Activated CD4-positive, alpha-beta memory T cell treated with anti-CD3 and anti-CD28 coated beads for 36 hours (primary cell): ENCODE data around the gene RTKN. TPM values are rescaled to one million over a fixed set of nuclear protein-coding genes. Genes with fewer than 3 reads are reported as not detected.
"Not testable (repeated sequence)": the region's sequence is repeated elsewhere in the genome, so short reads cannot be mapped to it uniquely, and the experiment has no call there.

Source experiments
- CTCF ChIA-PET: fragments of 350-600 bp; sonication (Branson Sonifier 250); formaldehyde crosslinking; loops from one replicate; lab custom pipeline; 2021; ENCODE audit warnings: antibody characterized with exemption, inconsistent platforms; lab: Charles Lee
- POLR2A ChIA-PET: fragments of 350-600 bp; sonication (Branson Sonifier 250); formaldehyde crosslinking; loops from one replicate; lab custom pipeline; 2021; ENCODE audit warnings: antibody characterized with exemption; lab: Charles Lee
- DNase-seq: peaks from one replicate; pipeline ENCODE4 v3.0.0-alpha.2; 2020
- H3K27ac Mint-ChIP-seq: one replicate; pipeline ENCODE4 v1.8.0; 2021; ENCODE audit warnings: mixed read lengths
- H3K27me3 Mint-ChIP-seq: one replicate; pipeline ENCODE4 v1.8.0; 2021; ENCODE audit warnings: mixed read lengths
- H3K36me3 Mint-ChIP-seq: one replicate; pipeline ENCODE4 v1.8.0; 2021; ENCODE audit warnings: mixed read lengths
- H3K4me1 Mint-ChIP-seq: one replicate; pipeline ENCODE4 v1.8.0; 2021; ENCODE audit warnings: low read depth, mixed read lengths
- H3K4me3 Mint-ChIP-seq: one replicate; pipeline ENCODE4 v1.8.0; 2021; ENCODE audit warnings: mild to moderate bottlenecking, mixed read lengths
- H3K9me3 Mint-ChIP-seq: one replicate; pipeline ENCODE4 v1.8.0; 2021; ENCODE audit warnings: mixed read lengths
- intact Hi-C: fragments of 100-400 bp; cut with micrococcal nuclease; formaldehyde crosslinking; loops from one replicate; pipeline ENCODE4 v1.15.1; 2023
- total RNA-seq, 2 experiments: library from RNA; stranded (reverse); gene quantifications; one replicate each; pipeline ENCODE4 v1.2.3, GENCODE V29; 2021

RTKN gene
- total RNA-seq, 2 experiments from 2014 or later, result 1.4 to 1.6 TPM

- no peaks in the 10 kb centered on the region for H3K4me1 Mint-ChIP-seq
- no peak overlapping the region for H3K4me3 Mint-ChIP-seq
- H3K9me3 Mint-ChIP-seq, result no peaks in the 10 kb centered on the region
- intact Hi-C loops, result no loop called here
- ChIA-PET CTCF (no interaction called here), POLR2A (interaction anchor here (0.5 kb wide), 1 partner anchor 201 kb away, joined by 3 read pairs; no protein-coding TSS in a partner anchor)
- H3K36me3 Mint-ChIP-seq, result peaks cover 14% of the 10 kb centered on the region
- no peak for DNase-seq
- H3K27ac Mint-ChIP-seq, result no peak overlapping the region
- H3K27me3 Mint-ChIP-seq, result no peaks in the 10 kb centered on the region
These were observed 12.0 kb downstream of the RTKN start for GRCh38 chr2:74429487-74430451.

GRCh38 chr2:74428675-74429074 is 13.1 kb downstream of the RTKN start:
- Mint-ChIP-seq H3K27me3 (no peaks in the 10 kb centered on the region), H3K4me3 (no peak overlapping the region), H3K9me3 (no peaks in the 10 kb centered on the region), H3K4me1 (no peaks in the 10 kb centered on the region), H3K36me3 (peaks cover 14% of the 10 kb centered on the region), H3K27ac (no peak overlapping the region)
- POLR2A ChIA-PET, result no interaction called here
- DNase-seq, result no peak
- CTCF ChIA-PET, result no interaction called here
- intact Hi-C loops, result no loop called here

DNA sequence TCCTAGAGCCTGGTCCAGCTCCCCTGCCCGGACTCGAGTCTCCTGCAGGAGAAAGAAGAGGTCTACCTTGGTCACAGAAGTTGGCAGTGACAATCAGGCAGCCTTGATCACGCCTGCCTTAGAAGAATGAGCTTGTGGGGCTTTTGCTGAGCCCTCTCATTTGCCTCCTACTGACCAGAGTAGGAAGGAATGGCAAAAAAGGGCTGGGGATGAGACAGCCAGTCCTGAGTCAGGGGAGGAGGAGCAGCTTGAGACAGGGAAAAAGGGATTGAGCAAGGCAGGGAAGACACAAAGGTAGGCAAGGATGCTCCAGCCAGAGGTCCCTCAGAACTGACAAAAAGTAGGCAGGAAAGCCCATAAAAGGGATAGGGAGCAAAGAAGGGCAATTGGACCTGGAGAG is 14.2 kb downstream of the RTKN start:
- Mint-ChIP-seq H3K27ac (peak overlapping the region; percentile 5), H3K36me3 (peaks cover 14% of the 10 kb centered on the region), H3K4me1 (peaks cover 8% of the 10 kb centered on the region), H3K4me3 (no peak overlapping the region), H3K27me3 (no peaks in the 10 kb centered on the region), H3K9me3 (no peaks in the 10 kb centered on the region)
- POLR2A ChIA-PET, result no interaction called here
- no peak for DNase-seq
- CTCF ChIA-PET, result no interaction called here
- intact Hi-C loops, result no loop called here

- ChIA-PET CTCF (no interaction called here), POLR2A (no interaction called here)
- H3K4me3 Mint-ChIP-seq, result no peak overlapping the region
- no peaks in the 10 kb centered on the region for H3K27me3 Mint-ChIP-seq
- H3K4me1 Mint-ChIP-seq, result peaks cover 11% of the 10 kb centered on the region
- intact Hi-C loops, result no loop called here
- no peak overlapping the region for H3K27ac Mint-ChIP-seq
- H3K36me3 Mint-ChIP-seq, result peaks cover 14% of the 10 kb centered on the region
- no peaks in the 10 kb centered on the region for H3K9me3 Mint-ChIP-seq
- no peak for DNase-seq
These were observed 15.5 kb downstream of the RTKN start for GRCh38 chr2:74426181-74426758.

GRCh38 chr2:74425523-74425922 is 16.2 kb downstream of the RTKN start:
- ChIA-PET CTCF (no interaction called here), POLR2A (no interaction called here)

GRCh38 chr2:74424995-74425406 is 16.7 kb downstream of the RTKN start:
- intact Hi-C loops, result no loop called here
- Mint-ChIP-seq H3K27ac (no peak overlapping the region), H3K27me3 (no peaks in the 10 kb centered on the region), H3K36me3 (peaks cover 14% of the 10 kb centered on the region), H3K4me3 (no peak overlapping the region), H3K4me1 (peaks cover 21% of the 10 kb centered on the region), H3K9me3 (no peaks in the 10 kb centered on the region)
- DNase-seq, result no peak
- ChIA-PET CTCF (no interaction called here), POLR2A (no interaction called here)

More at GRCh38 chr2:74425523-74425922, 16.2 kb downstream of the RTKN start:
- H3K36me3 Mint-ChIP-seq, result peaks cover 14% of the 10 kb centered on the region
- H3K4me3 Mint-ChIP-seq, result no peak overlapping the region
- no peak overlapping the region for H3K27ac Mint-ChIP-seq
- H3K9me3 Mint-ChIP-seq, result no peaks in the 10 kb centered on the region
- no peak for DNase-seq
- H3K4me1 Mint-ChIP-seq, result peaks cover 16% of the 10 kb centered on the region
- intact Hi-C loops, result no loop called here
- H3K27me3 Mint-ChIP-seq, result no peaks in the 10 kb centered on the region

DNA sequence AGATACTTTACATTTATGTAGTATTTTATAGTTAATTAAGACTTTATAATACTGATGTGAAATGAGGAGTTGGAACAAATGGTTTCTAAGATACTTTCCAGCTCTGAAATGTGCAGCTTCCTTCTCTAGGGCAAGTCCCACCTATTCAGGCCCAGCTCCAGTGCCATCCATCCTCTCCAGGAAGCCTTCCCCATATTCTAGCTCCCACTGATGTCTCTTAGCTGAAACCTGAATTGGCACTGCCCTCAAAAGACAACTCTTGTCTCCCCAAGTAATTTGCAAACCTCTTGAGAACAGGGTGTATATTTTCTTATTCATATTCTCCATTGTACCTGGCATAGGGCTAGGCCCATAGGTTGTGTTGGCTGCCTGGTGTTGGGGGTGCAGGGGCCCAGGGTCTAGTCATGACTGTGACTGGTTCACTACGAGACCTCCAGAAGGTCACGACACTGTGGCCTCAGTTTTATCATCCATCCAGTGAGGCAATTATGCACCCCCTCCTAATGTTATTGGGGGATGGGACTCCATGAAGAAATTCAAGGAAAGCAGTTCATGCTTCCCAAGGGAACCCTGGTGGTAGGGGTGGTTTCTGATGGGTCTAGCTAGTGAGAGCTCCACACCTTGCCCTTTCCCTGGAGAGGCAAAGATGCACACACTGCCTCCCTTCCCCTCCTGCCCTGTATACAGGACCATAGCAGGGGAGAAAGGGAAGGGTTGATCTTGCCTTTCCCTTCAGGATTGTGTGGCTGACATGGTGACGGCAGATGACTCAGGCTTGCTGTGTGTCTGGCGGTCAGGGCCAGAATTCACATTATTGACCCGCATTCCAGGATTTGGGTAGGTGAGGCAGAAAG is 17.4 kb downstream of the RTKN start:
- peaks cover 14% of the 10 kb centered on the region for H3K36me3 Mint-ChIP-seq
- H3K27me3 Mint-ChIP-seq, result no peaks in the 10 kb centered on the region
- ChIA-PET POLR2A (no interaction called here), CTCF (interaction anchor here (1.0 kb wide), 1 partner anchor 16 kb away, joined by 3 read pairs; no protein-coding TSS in a partner anchor)
- intact Hi-C loops, result no loop called here
- peaks cover 21% of the 10 kb centered on the region for H3K4me1 Mint-ChIP-seq
- no peaks in the 10 kb centered on the region for H3K9me3 Mint-ChIP-seq
- no peak overlapping the region for H3K4me3 Mint-ChIP-seq
- no peak overlapping the region for H3K27ac Mint-ChIP-seq
- no peak for DNase-seq

DNA sequence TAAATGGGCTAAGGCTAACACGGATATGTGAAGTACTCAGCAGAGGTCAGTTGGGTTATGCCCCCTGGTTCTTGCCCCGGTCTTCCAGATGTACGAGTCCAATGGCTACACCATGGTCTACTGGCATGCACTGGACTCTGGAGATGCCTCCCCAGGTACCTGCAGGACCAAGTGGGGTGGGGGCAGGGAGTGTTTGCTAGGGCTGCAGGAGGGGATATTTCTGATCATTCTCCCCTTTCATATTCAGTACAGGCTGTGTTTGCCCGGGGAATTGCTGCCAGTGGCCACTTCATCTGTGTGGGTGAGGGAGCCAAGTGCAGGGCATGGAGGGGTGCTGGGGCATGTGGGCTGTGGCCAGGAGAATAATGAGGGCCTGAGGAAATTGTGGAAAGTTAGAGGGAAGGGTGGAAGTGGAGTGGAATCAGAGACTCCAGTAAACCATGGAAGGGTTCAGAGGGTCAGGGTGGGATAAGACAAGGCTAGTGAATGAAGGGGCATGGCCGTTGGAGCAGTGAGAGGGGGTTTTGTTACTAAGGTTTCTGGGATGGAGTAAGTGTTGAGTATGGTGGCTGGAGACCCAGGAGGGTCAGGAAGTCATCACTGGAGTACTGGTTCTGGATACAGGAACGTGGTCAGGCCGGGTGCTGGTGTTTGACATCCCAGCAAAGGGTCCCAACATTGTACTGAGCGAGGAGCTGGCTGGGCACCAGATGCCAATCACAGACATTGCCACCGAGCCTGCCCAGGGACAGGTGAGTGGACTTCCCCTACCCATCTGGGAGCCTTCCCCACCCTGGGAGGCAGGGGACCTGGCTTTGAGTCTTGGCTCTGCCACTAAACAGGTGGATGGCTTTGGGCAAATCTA is 18.3 kb downstream of the RTKN start:
- Mint-ChIP-seq H3K27me3 (no peaks in the 10 kb centered on the region), H3K27ac (no peak overlapping the region), H3K4me3 (peak overlapping the region; percentile 95), H3K36me3 (peaks cover 14% of the 10 kb centered on the region), H3K4me1 (peaks cover 21% of the 10 kb centered on the region), H3K9me3 (no peaks in the 10 kb centered on the region)
- POLR2A ChIA-PET, result interaction anchor here (3.4 kb wide), 1 partner anchor 31 kb away, joined by 10 read pairs; the partner anchor contains the start of gene INO80B
- DNase-seq, result no peak
- intact Hi-C loops, result no loop called here
- CTCF ChIA-PET, result interaction anchor here (1.0 kb wide), 1 partner anchor 17 kb away, joined by 3 read pairs; no protein-coding TSS in a partner anchor

DNA sequence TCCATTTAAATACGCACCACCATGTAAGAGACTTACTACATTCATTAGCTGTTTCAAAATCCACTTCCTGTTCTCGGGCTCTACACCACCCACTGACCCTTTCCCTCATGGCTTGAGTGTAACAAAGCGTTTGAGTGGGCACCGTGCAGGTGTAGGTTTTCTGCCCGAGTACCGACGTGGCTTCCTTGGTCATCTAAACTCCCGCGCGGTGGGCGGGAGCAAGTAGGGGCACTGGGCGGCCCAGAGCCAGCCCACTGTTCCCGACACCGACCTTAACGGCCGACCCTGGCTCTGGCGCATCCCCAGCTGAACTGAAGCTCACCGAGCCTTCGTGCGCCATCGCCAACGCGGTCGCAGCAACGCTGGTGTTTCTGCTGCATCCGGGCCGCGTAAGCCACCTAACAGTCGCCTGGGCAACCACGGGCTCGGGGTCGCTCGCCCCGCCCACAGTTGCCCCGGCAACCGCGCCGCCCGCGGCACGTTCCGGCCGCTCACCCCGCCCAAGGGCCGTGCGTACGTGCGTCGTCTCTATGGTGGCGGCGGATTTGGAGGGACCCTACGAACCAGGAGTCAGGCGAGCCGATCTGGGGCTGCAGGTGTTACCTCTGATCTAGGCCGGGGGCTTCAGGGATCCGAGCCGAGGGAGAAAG is 20.4 kb downstream of the RTKN start, which contains the start of the genes C2orf81 and WDR54:
C2orf81 (minus strand) TSS at position 399 of the 650 bp plus-strand sequence; CDS start at position 340, 59 bp downstream.
WDR54 (plus strand) TSS at position 510 of the 650 bp plus-strand sequence. CDS start 424 bp downstream, outside the sequence.
- POLR2A ChIA-PET, result interaction anchor here (0.6 to 3.4 kb wide), 7 partner anchors 10 to 51 kb away, joined by 3 to 10 read pairs (median 3); partner anchors contain the start of genes INO80B, MOGS, MRPL53 and WBP1
- peak; percentile 96 for DNase-seq
- peaks cover 21% of the 10 kb centered on the region for H3K4me1 Mint-ChIP-seq
- H3K27me3 Mint-ChIP-seq, result no peaks in the 10 kb centered on the region
- peak within 1 kb of the TSS; percentile 95 for H3K4me3 Mint-ChIP-seq
- no peaks in the 10 kb centered on the region for H3K9me3 Mint-ChIP-seq
- CTCF ChIA-PET, result interaction anchor here (0.8 to 2.3 kb wide), 6 partner anchors 21 to 166 kb away, joined by 4 to 10 read pairs (median 6); partner anchors contain the start of genes CCDC142, INO80B and TTC31
- intact Hi-C loops, result loop anchor here (1.0 kb wide), 1 partner anchor 33 kb away; no protein-coding TSS in a partner anchor
- H3K27ac Mint-ChIP-seq, result peak within 1 kb of the TSS; percentile 92
- peaks cover 9% of the 10 kb centered on the region for H3K36me3 Mint-ChIP-seq

GRCh38 chr2:74420443-74421103 is 21.2 kb downstream of the RTKN start:
- H3K27ac Mint-ChIP-seq, result peak overlapping the region; percentile 92
- ChIA-PET POLR2A (interaction anchor here (0.6 to 3.4 kb wide), 7 partner anchors 10 to 52 kb away, joined by 3 to 10 read pairs (median 3); partner anchors contain the start of genes INO80B, MOGS, MRPL53 and WBP1), CTCF (interaction anchor here (1.6 to 2.3 kb wide), 4 partner anchors 26 to 62 kb away, joined by 5 to 10 read pairs (median 8); partner anchors contain the start of genes CCDC142, INO80B and TTC31)
- intact Hi-C loops, result loop anchor here (1.0 kb wide), 1 partner anchor 34 kb away; no protein-coding TSS in a partner anchor
- H3K36me3 Mint-ChIP-seq, DNase-seq, H3K27me3 Mint-ChIP-seq, H3K9me3 Mint-ChIP-seq: not testable (repeated sequence)
- H3K4me1 Mint-ChIP-seq, result peaks cover 21% of the 10 kb centered on the region
- peak overlapping the region; percentile 95 for H3K4me3 Mint-ChIP-seq
